NCI-H2107 (cell line): ENCODE results near the gene BCL2L1.

Experiments
- DNase-seq: peaks from one replicate; lab custom pipeline; 2025; lab: John Stamatoyannopoulos, UW

BCL2L1 gene

DNA sequence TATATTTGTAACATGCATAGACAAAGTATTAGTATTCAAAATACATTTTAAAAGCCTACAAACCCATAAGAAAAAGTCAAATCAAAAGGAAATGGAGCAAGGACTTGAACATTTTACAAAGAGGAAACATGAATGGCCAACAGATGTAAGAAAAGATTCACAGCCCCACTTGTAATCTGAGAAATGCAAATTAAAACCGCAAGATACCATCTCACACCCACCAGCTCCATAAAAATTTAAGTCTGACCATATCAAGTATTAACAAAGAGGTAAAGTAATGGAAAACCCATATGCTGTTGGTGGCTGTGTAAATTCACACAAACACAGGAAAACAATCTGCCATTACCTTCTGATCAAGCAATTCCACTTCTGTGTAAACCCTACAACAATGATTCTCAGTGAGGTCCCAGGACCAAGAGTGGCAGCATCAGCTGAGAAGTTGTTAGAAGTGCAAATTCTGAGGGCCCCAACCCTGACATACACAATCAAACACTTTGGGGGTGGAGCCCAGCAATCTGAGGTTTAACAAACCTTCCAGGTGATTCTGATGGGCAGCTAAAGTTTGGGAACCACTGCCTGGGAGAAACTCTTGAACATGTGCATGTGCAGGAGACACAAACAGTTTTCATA is 30.9 kb downstream of the BCL2L1 start:
- DNase-seq, result no peak

DNA sequence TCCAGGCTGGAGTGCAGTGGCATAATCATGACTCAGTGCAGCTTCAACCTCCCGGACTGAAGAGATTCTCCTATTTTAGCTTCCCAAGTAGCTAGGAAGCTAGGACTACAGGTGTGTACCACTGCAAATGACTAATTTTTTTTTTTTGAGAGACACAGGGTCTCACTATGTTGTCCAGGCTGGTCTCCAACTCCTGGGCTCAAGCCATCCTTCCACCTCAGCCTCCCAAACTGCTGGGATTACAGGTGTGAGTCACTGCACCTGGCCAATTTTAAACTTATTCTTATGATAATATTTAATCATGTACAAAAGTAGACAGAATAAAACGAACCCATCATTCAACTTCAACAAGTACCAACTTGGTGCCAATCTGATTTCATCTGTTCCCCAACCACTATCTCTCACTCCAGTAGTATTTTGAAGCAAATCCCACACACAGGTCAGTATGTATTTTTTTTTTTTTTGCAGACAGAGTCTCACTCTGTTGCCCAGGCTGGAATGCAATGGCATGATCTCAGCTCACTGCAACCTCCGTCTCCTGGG is 32.5 kb downstream of the BCL2L1 start:
- DNase-seq, result no peak

DNA sequence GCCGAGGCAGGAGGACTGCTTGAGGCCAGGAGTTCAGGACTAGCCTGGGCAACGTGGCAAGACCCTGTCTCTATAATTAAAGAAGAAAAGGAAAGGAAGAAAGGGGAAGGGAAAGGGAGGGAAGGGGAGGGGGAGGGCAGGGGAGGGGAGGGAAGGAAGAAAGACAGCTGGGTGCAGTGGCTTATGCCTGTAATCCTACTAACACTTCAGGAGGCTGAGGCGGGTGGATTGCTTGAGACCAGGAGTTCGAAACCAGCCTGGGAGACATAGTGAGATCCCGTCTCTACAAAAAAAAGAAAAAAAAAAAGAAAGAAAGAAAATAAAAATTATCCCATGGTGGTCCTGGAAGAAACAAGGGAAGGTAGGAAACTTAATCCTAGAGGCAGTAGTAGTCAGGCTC is 33.5 kb downstream of the BCL2L1 start:
- no peak for DNase-seq

DNA sequence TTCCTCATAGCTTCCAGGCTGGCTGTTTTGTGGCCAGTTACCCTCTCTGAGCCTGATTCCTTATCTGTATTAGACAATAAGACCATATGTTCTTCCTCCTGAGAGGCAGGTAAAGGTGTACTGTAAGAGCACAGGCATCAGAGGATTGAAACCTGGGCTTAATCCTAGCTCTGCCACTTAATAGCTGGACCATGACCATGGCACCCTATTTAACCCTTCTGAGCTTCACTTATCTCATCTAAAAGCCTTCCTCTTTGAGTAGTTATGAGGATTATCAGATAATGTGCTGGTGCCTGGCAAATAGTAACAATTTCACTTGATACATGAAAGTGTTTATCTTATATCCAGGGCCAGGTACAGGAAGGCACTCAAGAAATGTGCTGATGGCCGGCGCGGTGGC is 34.9 kb downstream of the BCL2L1 start:
- DNase-seq, result no peak

DNA sequence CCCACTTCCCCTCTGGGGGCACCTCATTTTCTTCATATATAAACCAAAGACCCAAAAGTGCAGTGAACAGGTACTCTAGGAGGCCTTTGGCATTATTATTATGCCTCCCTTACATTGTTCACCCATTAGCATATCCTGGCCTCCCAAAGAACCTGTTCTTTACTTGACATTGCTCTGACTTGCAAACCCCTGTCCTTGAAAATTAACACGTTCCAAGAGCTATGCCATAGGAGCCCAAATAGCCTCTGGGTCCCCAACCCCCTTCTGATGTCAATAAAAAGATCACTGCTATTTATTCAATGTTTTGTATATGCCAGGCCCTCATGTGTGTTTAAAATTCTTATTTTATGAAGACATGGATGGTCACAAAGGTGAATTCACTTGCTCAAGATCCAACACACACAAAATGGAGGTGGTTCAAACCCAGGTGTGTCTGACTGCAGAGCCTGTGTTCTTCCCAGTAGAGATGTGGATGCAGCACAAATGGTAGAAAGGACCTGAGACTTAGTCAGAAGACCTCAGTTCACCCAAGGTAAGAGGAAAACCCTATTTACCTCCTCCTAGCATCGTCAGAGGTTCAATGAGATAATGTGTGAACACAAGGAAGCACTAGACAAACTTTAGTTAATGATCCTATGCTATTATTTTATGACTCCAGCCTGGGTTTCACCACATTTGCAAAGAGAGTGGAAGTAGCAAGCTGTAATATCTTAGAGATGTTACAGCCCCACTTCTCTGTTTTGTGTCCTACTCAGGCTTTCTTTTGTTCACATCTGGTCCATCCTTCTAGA is 36.6 kb downstream of the BCL2L1 start:
- no peak for DNase-seq

DNA sequence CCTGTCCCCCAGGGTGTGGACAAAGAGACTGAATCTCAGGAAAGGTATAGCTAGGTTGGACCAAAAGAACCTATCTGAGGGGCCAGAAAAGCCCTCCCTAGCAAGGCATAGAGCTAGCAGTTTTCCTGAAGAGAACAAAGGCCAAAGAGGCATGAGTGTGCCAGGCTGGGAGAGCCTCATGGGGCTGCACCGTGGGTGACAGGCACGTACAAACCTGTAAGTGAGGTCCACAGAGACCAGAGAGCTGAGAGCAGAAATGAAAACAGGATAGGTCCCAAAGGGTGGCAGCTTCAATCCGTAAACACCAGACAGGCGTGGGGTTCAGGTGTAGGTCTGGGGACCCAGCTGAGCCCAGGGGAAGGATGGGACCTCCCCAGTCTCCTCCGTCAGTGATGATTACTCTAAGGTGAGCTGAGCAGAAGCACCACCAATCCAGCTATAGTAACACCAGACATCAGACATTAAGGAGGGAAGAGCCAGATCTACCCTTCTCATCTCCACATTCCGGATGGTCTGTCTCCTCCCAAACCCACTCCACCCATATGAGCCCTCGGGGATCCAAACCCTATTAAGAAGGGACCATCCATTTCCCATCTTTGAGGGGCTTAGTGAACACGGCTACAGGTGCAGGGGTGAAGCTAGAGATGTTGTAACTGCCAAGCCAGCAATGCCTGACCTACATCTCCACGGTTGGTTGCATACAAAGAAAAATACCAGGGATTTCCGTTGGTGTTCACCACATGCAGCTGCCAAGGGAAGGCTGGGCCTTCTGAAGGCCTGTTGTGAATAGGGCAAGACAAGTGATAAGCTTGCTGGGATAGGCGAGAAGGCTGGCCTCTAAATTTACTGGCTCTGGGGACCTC is 38.3 kb downstream of the BCL2L1 start:
- no peak for DNase-seq

DNA sequence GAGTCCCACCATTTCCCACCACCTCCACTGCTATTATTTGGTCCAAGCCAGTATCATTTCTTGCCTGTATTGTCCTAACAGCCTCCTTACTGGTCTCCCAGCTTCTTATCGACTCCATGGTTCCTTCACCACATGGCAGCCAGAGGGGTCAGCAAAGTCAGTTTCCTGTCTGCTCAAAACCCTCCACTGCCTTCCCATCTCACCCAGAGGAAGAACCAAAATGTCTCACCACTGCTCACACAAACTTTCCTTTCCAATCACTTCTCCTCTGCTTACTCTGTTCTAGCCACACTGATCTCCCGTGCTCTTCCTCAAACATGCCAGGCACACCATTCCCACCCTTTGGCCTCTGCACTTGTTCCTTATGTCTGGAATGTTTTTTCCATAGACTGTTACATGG is 39.7 kb downstream of the BCL2L1 start:
- DNase-seq, result no peak

DNA sequence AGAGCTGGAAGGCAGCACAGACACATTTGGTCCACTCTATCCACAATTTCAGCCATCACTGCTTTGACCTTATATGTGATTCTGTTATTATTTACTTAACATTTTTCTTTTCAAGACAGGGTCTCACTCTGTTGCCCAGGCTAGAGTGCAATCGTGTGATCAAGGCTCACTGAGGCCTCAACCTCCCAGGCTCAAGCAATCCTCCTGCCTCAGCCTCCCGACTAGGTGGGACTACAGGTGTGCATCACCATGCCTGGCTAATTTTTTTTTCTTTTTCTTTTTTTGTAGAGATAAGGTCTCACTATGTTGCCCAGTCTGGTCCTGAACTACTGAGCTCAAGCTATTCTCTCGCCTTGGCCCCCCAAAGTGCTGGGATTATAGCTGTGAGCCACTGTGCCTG is 40.3 kb downstream of the BCL2L1 start:
- no peak for DNase-seq

DNA sequence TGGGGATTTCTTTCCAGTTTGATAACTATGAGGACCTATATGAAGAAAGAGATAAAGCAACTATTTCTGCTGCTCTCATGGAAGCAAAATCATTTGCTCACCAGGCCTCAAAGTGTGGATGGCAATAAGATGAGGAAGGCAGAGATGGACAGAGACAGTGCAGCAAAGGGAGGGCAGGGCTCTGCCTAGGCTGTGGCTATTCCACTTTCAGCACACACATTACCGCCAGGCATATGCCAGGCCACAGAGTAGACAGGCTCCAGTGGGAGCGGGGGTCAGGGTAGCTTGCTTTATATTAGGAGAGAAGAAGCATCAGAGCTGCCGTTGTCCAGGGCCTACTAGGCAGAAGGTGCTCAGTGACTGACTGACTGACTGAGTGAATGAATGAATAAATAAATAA is 40.9 kb downstream of the BCL2L1 start:
- no peak for DNase-seq

DNA sequence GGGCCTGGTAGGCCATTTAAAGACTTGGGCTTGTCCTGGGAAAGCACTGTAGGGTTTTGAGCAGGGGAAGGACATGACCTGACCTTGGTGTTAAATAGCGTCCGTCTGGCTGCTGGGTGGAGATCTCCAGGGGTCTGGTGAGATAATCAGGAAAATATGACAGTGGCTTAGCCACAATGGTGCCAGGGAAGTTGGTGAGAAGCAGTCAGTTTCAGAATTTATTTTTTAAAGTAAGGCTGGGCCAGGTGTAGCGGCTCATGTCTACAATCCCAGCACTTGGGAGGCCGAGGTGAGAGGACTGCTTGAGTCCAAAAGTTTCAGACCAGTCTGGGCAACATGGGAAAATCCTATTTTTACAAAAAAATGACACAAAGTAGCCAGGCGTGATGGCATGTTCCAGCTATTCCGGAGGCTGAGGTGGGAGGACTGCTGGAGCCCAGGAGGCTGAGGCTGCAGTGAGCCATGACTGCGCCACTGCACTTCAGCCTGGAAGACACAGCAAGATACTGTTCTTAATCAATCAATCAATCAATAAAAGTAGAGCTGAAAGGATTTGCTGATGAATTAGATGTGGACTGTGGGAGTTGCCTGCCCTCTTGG is 41.4 kb downstream of the BCL2L1 start:
- DNase-seq, result no peak

DNA sequence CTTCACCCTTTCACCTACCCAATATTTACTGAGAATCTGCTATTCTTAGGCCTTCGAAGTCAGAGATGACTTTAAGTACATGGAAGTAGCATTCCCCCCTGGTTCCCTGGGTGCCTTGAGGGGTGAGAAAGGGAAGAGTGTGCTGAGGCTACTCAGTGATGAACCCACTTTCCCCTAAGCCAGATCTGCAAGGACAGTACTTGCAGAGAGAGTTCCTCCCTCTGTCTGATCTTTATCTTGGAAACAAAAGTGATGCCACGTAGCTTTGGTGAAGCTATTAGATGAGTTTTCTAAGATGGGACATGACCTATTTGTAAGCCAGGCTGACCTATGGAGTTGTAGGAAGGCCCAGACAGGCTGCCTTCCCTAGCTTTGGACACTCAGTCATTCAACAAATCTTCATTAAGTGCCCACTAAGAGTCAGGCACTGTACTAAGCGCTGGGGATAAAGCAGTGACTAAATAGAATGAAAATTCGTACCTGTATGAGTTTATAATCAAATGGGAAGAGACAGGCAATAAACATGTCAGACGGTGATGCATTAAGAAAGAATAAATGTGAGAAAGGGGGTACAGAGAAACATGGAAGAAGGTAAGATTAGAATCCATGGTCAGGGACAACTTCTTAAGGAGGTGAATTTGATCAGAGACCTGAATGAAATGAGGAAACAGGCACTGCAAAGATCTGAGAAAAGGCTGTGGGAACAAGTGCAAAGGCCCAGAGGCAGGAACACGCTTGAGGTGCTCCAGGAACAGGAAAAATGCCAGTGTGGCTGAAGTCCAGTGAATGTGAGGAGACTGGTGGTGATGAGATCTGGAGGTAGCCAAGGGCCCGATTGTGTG is 42.2 kb downstream of the BCL2L1 start:
- DNase-seq, result no peak

DNA sequence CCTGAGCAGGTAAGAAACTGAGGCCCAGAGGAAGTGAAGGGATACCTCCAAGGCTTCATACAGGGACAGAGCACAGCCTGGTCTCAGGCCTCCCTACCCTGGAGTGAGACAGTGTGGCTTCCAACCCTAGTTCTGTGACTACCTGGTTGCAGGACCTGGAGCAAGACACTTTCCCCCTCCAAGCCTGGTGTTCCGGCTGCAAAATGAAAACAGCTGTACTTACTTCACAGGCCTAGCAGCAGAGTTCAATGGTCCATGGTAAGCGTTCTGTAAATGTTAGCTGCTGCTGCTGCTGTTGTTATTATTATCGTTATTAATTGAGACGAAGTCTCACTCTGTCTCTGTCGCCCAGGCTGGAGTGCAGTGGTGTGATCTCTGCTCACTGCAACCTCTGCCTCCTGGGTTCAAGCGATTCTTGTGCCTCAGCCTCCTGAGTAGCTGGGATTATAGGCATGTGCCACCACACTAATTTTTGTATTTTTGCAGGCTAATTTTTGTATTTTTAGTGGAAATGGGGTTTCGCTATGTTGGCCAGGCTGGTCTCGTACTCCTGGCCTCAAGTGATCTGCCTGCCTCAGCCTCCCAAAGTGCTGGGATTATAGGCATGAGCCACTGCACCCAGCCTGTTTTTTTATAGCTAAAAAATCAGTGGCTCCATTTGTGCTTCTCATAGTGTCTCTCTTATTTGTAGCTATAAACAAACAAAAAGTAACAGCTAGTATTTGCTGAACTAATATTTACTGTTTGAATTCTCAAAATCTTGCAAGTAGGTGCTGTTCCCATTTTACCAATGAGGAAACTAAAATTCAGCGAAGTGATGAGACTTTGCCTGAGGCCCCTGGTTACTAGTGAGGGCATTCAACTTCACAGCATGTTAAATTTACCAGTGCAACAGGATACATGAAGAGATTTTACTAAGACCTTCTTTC is 43.0 kb downstream of the BCL2L1 start:
- no peak for DNase-seq

DNA sequence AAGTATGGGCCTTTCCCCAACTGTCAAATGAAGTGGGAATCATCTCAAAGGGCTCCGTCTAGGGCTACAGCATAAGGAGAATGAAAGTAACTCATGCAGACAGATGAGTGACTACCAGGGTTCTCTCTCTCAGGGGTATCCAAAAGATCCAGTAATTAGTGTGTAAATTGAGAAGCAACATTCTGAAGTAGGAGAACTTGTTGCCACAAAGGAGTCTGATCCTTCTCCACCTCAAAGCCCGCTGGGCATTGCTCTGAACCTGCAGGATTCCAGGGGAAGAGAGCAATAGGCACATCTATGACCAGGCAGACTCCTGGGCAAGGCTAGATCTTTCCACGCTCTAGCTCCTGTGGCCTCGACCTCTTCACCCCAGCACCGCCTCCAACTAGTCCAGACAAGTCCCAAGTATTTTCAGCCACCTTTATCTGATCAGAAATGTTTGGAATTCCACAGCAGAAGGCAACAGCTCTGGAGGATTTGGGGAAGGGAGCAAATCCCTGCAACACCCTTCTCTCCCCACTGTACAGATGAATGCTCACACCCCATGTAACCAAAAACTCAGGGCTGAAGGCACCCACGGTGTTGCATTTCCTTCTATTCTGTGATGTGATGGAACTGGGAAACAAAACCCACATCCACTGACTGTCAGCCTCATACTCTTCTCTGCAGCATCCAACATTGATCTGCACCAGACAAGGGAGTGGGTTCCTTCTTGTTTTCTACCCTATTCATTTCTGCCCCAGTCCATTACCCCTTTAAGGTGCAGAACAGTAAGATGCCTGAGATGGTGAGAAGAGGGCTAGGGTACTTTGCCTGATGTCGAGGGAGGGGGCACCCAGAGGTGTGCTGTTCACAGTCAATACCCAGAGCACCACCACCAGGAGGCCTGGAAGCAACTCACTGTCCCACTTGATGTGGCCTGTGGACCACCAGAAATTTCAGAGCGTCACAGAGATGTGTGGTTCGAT is 44.0 kb downstream of the BCL2L1 start:
- no peak for DNase-seq

DNA sequence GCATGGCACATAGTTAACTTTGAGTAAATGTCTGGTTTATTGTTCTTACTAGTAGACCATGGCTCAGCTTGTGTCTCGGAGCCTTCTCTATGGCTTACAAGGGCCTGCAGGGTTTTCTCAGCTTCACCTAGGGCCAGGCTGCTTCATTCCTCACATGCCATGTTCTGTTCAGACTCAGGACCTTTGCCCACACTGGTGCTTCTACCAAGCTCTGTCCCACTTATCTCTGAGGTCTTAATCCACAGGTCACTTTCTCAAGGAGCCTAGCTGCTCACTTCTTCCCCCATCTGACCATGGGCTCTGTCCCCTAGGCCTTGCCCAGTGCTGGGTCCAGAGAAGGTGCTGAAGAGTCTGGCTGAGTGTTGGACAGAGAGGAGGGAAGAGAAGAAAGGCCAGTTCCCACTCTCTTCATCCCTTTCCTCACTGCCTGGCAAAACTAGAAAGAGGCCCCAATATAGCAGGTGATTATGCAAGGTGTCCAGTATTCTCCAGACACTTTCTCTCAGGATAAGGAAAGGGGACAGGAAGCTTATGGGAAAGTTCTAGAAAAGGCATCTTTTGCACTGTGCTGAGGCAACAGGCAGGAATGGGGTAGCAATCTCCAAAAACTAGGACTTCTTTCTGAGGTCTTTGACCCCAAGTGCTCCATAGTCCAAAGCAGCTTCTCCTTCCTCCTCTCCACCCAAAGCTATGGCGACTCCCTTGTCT is 45.0 kb downstream of the BCL2L1 start:
- no peak for DNase-seq

DNA sequence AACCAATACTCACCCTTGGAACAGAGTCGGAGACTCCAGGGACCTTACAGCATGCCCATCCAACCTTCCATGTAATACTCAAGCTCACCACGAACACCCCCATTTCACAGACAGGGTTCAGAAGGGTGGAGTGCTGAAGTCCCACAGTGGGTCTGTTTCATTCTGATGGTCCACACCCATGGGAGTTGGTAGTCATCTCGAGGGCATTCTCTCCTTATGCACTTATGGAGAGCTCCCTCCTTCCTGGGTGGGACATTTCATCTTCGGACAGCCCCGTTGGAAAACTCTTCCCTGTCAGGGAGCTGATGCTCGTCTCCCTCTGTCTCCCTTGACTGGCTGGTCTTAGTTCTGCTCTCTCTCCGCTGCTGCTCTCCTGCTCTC is 46.1 kb downstream of the BCL2L1 start:
- no peak for DNase-seq

DNA sequence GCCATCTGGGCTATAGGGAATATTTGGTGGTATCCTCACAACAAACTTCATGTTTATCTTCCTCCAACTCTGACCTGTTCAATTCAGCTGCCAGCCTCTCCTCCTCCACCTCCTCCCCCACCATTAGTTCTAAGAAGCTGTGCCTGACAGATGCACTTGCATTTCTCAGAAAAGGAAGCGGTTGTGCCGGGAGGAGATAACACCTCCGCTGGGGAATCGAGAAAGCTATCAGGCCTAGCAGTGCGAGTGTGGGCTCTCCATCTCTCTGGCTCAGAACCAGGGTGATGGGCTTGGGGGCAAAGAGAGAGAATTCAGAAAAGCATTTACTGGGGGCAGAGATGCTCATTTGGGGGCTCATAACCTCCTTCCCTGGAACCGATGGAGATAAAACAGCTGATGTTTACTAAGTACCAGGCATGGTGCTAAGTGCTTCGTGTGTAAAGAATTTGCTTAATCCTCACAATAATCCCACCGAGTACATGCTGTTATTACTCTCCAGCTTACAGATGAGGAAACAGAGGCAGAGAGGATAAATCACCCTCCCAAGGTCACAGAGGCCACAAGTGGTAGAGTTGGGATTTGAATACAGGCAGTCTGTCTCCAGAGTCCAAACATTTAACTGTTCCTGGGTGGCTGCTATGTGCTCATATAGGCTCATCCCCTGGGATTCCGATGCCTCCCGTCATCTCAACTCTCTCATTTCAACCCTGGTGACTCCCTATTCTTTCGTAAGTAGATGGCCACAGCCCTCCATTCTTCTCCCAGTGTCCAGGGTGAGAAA is 46.6 kb downstream of the BCL2L1 start:
- no peak for DNase-seq
